ENCODE results near the gene PHB1. TPM values are rescaled to one million over a fixed set of nuclear protein-coding genes. Genes with fewer than 3 reads are reported as not detected.
"Not testable (repeated sequence)": the region's sequence is repeated elsewhere in the genome, so short reads cannot be mapped to it uniquely, and the experiment has no call there.

PHB1 gene
- total and polyA plus RNA-seq, 3 donors from 2014 or later = 69.1 to 103 (median 95.1) TPM

GRCh38 chr17:49422714-49423113 lies 8.0 kb upstream of the PHB1 start:
- no peak overlapping the region for H3K4me3 ChIP-seq
- no peak overlapping the region for H3K27ac ChIP-seq
- 72 to 84% methylated on average over 1 of the region's 1 CpG for WGBS, 2 donors
- DNase-seq = no peak
- H3K9me3 ChIP-seq = no peaks in the 10 kb centered on the region
- H3K36me3 ChIP-seq (ENCODE audit: low read depth, missing control alignments) = no peaks in the 10 kb centered on the region
- no peaks in the 10 kb centered on the region for H3K27me3 ChIP-seq
- intact Hi-C loops (cut with DNase I; ENCODE audit: low total_unique reads) = no loop called here
- H3K4me1 ChIP-seq = no peaks in the 10 kb centered on the region
- TF ChIP-seq CTCF (IDR thresholded peaks at IDR 0.05) = no peak
- no peak for TF ChIP-seq POLR2A (IDR thresholded peaks at IDR 0.05)

GRCh38 chr17:49419761-49420160 lies 5.1 kb upstream of the PHB1 start:
- H3K27me3 ChIP-seq; H3K4me3 ChIP-seq; H3K27ac ChIP-seq; H3K4me1 ChIP-seq; H3K36me3 ChIP-seq (ENCODE audit: low read depth, missing control alignments); H3K9me3 ChIP-seq; DNase-seq; intact Hi-C loops (cut with DNase I; ENCODE audit: low total_unique reads): not testable (repeated sequence)
- 91 to 97% methylated on average over 6 to 23 of the region's 23 CpGs for WGBS, 2 donors

GRCh38 chr17:49418754-49419740 lies 4.4 kb upstream of the PHB1 start:
- intact Hi-C loops (cut with DNase I; ENCODE audit: low total_unique reads) = not testable (repeated sequence)
- WGBS, 2 donors = 88 to 90% methylated on average over 22 to 32 of the region's 32 CpGs

GRCh38 chr17:49414271-49414621 lies 436 bp downstream of the PHB1 start:
- Histone ChIP-seq H3K27ac (no peak overlapping the region), H3K27me3 (no peaks in the 10 kb centered on the region), H3K9me3 (no peaks in the 10 kb centered on the region), H3K36me3 (ENCODE audit: low read depth, missing control alignments) (no peaks in the 10 kb centered on the region), H3K4me1 (peaks cover 10% of the 10 kb centered on the region), H3K4me3 (peak overlapping the region; percentile 65 to 80)
- no peak for DNase-seq
- TF ChIP-seq CTCF (IDR thresholded peaks at IDR 0.05) (no peak), POLR2A (IDR thresholded peaks at IDR 0.05) (no peak)
- 0% methylated on average over 10 of the region's 10 CpGs for WGBS, 2 donors
- intact Hi-C loops (cut with DNase I; ENCODE audit: low total_unique reads) = no loop called here

More at GRCh38 chr17:49418754-49419740, 4.4 kb upstream of the PHB1 start:
- H3K4me3 ChIP-seq; H3K27me3 ChIP-seq; DNase-seq; H3K27ac ChIP-seq; H3K9me3 ChIP-seq; H3K4me1 ChIP-seq; H3K36me3 ChIP-seq (ENCODE audit: low read depth, missing control alignments): not testable (repeated sequence)

- H3K4me3 ChIP-seq = no peak overlapping the region
- no peaks in the 10 kb centered on the region for H3K36me3 ChIP-seq (ENCODE audit: low read depth, missing control alignments)
- TF ChIP-seq CTCF (IDR thresholded peaks at IDR 0.05) (no peak), POLR2A (IDR thresholded peaks at IDR 0.05) (no peak)
- peaks cover 9% of the 10 kb centered on the region for H3K4me1 ChIP-seq
- 90% methylated on average over 14 of the region's 14 CpGs for WGBS, 2 donors
- DNase-seq = no peak
- H3K27ac ChIP-seq = no peak overlapping the region
- intact Hi-C loops (cut with DNase I; ENCODE audit: low total_unique reads) = no loop called here
- H3K9me3 ChIP-seq = no peaks in the 10 kb centered on the region
- no peaks in the 10 kb centered on the region for H3K27me3 ChIP-seq
These were observed 5.6 kb downstream of the PHB1 start for GRCh38 chr17:49409066-49409465.
